Measurements from ENCODE around the gene ABTB1. TPM values are rescaled to one million over a fixed set of nuclear protein-coding genes. Genes with fewer than 3 reads are reported as not detected.
A peak's percentile ranks its signal among the peaks of the same experiment; 100 is the strongest.

The ABTB1 gene
- total and polyA plus RNA-seq, 2 donors (not counting 1 experiment from before 2014, with no cell fraction given), result 11.8 to 15.5 TPM

DNA sequence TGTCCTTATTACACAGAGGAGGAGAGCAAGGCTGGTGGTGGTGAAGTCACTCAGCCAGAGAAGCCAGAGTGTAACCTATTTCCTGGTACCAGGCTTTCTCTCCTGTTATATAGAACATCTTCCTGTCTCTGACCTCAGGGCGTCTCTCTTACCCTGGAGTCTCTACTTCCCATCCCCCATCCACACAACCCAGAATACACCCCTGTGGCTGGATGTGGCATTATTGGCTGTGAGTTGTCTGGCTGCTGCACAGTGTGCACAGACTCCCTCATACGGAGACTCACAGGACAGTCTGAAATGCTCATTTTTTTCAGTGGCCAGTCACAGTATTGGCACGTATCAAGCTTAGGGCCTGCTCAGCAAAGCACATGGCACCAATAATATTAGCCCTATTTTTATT is 35.2 kb upstream of the ABTB1 start:
- H2AFZ ChIP-seq (ENCODE audit: low read length), result no peak overlapping the region
- no peak for DNase-seq (ENCODE audit: low read depth in 2 of 2)

DNA sequence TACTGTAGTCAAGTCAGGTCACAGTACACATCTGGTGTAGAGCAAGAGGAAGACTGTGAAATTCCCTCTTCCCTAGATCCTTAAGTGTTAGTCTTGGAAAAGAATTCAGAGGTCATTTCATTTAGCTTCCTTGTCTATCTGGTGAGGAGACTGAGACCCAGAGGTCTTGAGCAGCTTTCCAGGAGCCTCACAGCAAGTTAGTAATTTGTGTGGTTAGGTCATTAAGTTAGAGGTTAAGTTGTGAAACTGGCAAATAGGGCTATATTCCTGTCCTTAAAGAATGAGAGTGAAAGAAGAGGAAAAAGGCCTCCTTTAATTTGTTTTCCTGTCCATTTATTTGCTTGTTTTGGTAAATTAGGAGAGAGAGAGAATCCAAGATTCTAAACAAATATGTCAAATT is 34.8 kb upstream of the ABTB1 start:
- H3K79me2 ChIP-seq (ENCODE audit: control insufficient read depth, insufficient read depth, low read length), result no peaks in the 10 kb centered on the region
- no peaks in the 10 kb centered on the region for H3K36me3 ChIP-seq (ENCODE audit: control insufficient read depth, insufficient read depth, low read length)
- H4K20me1 ChIP-seq (ENCODE audit: control insufficient read depth, extremely low read depth, insufficient read depth, low read length), result no peaks in the 10 kb centered on the region
- H3K4me1 ChIP-seq (ENCODE audit: control insufficient read depth, extremely low read depth, insufficient read depth, low read length), result no peaks in the 10 kb centered on the region
- no peak for TF ChIP-seq EZH2 (IDR thresholded peaks at IDR 0.05; ENCODE audit: low read length, missing control alignments)
- TF ChIP-seq, protein P1, sequence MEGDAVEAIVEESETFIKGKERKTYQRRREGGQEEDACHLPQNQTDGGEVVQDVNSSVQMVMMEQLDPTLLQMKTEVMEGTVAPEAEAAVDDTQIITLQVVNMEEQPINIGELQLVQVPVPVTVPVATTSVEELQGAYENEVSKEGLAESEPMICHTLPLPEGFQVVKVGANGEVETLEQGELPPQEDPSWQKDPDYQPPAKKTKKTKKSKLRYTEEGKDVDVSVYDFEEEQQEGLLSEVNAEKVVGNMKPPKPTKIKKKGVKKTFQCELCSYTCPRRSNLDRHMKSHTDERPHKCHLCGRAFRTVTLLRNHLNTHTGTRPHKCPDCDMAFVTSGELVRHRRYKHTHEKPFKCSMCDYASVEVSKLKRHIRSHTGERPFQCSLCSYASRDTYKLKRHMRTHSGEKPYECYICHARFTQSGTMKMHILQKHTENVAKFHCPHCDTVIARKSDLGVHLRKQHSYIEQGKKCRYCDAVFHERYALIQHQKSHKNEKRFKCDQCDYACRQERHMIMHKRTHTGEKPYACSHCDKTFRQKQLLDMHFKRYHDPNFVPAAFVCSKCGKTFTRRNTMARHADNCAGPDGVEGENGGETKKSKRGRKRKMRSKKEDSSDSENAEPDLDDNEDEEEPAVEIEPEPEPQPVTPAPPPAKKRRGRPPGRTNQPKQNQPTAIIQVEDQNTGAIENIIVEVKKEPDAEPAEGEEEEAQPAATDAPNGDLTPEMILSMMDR (conservative IDR thresholded peaks at IDR 0.05 in 1 of 2, IDR thresholded peaks at IDR 0.05 in 1 of 2; ENCODE audit: low read depth in 1 of 2, low read length in 2 of 2), result no peak
- H2AFZ ChIP-seq (ENCODE audit: low read length), result no peak overlapping the region
- H3K4me3 ChIP-seq (replicated peaks in 1 of 4; ENCODE audit: control extremely low read depth in 1 of 4, insufficient read depth in 1 of 4, low read depth in 3 of 4, low read length in 4 of 4), result no peak overlapping the region
- H3K9ac ChIP-seq (ENCODE audit: insufficient read depth, low read length), result no peak overlapping the region
- no peaks in the 10 kb centered on the region for H3K9me3 ChIP-seq (ENCODE audit: control insufficient read depth, insufficient read depth, low read depth, low read length)
- no peak overlapping the region for H3K4me2 ChIP-seq (ENCODE audit: extremely low read depth, insufficient read depth, low read length)
- H3K27ac ChIP-seq (ENCODE audit: insufficient read depth, low read length), result no peak overlapping the region
- H3K27me3 ChIP-seq (ENCODE audit: control insufficient read depth, insufficient read depth, low read length), result no peaks in the 10 kb centered on the region
- DNase-seq (ENCODE audit: low read depth in 2 of 2), result no peak

More for the DNA sequence above, 35.2 kb upstream of the ABTB1 start:
- Histone ChIP-seq H3K4me2 (ENCODE audit: extremely low read depth, insufficient read depth, low read length) (no peak overlapping the region), H3K27ac (ENCODE audit: insufficient read depth, low read length) (no peak overlapping the region), H3K9ac (ENCODE audit: insufficient read depth, low read length) (no peak overlapping the region), H3K9me3 (ENCODE audit: control insufficient read depth, insufficient read depth, low read depth, low read length) (no peaks in the 10 kb centered on the region), H3K79me2 (ENCODE audit: control insufficient read depth, insufficient read depth, low read length) (no peaks in the 10 kb centered on the region), H3K4me1 (ENCODE audit: control insufficient read depth, extremely low read depth, insufficient read depth, low read length) (no peaks in the 10 kb centered on the region), H3K27me3 (ENCODE audit: control insufficient read depth, insufficient read depth, low read length) (no peaks in the 10 kb centered on the region), H4K20me1 (ENCODE audit: control insufficient read depth, extremely low read depth, insufficient read depth, low read length) (no peaks in the 10 kb centered on the region), H3K4me3 (replicated peaks in 1 of 4; ENCODE audit: control extremely low read depth in 1 of 4, insufficient read depth in 1 of 4, low read depth in 3 of 4, low read length in 4 of 4) (no peak overlapping the region), H3K36me3 (ENCODE audit: control insufficient read depth, insufficient read depth, low read length) (no peaks in the 10 kb centered on the region)
- TF ChIP-seq EZH2 (IDR thresholded peaks at IDR 0.05; ENCODE audit: low read length, missing control alignments), result no peak
- TF ChIP-seq, protein P1 (conservative IDR thresholded peaks at IDR 0.05 in 1 of 2, IDR thresholded peaks at IDR 0.05 in 1 of 2; ENCODE audit: low read depth in 1 of 2, low read length in 2 of 2), result no peak

DNA sequence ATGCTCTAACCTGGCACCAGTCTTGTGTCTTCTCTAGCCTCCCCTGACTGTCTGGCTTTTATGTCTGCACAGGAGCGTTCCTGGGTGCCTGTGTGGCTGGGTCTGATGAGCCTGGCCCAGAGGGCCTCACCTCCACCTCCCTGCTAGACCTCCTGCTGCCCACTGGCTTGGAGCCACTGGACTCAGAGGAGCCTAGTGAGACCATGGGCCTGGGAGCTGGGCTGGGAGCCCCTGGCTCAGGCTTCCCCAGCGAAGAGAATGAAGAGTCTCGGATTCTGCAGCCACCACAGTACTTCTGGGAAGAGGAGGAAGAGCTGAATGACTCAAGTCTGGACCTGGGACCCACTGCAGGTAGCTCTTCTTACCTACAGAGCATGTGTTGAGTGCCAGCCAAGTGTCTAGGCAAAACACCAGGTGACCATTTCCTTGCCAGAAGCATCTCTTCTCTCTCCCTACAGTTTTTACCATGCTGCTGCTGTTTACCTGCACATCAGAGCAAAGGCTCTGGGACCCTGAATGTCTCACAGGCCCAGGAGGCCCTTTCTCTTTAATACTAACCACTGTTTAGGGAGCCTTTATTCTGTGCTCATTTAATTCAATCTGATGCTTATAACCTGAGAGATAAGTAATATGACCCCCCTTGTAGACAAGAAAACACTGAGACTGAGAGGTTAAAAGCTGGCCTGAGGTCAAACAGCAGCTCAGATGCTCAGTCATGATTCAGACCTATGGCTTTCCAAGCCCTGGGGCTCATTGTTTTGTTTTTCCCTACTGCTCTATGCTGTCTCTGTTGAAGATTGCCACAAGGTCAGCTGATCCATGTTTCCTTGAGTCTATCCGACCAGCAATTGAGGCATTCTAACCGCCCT is 33.3 kb upstream of the ABTB1 start:
- Histone ChIP-seq H3K27ac (ENCODE audit: insufficient read depth, low read length) (no peak overlapping the region), H3K4me3 (replicated peaks in 1 of 4; ENCODE audit: control extremely low read depth in 1 of 4, insufficient read depth in 1 of 4, low read depth in 3 of 4, low read length in 4 of 4) (no peak overlapping the region)
- DNase-seq (ENCODE audit: low read depth in 2 of 2), result peak in 1 of 2 donors; percentile 33

More for the DNA sequence above, 33.3 kb upstream of the ABTB1 start:
- no peaks in the 10 kb centered on the region for H3K9me3 ChIP-seq (ENCODE audit: control insufficient read depth, insufficient read depth, low read depth, low read length)
- no peaks in the 10 kb centered on the region for H4K20me1 ChIP-seq (ENCODE audit: control insufficient read depth, extremely low read depth, insufficient read depth, low read length)
- no peaks in the 10 kb centered on the region for H3K36me3 ChIP-seq (ENCODE audit: control insufficient read depth, insufficient read depth, low read length)
- TF ChIP-seq, protein P1 (conservative IDR thresholded peaks at IDR 0.05 in 1 of 2, IDR thresholded peaks at IDR 0.05 in 1 of 2; ENCODE audit: low read depth in 1 of 2, low read length in 2 of 2), result no peak
- TF ChIP-seq EZH2 (IDR thresholded peaks at IDR 0.05; ENCODE audit: low read length, missing control alignments), result no peak
- H3K4me2 ChIP-seq (ENCODE audit: extremely low read depth, insufficient read depth, low read length), result no peak overlapping the region
- peaks cover 1% of the 10 kb centered on the region for H3K27me3 ChIP-seq (ENCODE audit: control insufficient read depth, insufficient read depth, low read length)
- no peak overlapping the region for H3K9ac ChIP-seq (ENCODE audit: insufficient read depth, low read length)
- H2AFZ ChIP-seq (ENCODE audit: low read length), result no peak overlapping the region
- H3K4me1 ChIP-seq (ENCODE audit: control insufficient read depth, extremely low read depth, insufficient read depth, low read length), result no peaks in the 10 kb centered on the region
- no peaks in the 10 kb centered on the region for H3K79me2 ChIP-seq (ENCODE audit: control insufficient read depth, insufficient read depth, low read length)

Measured in fibroblast of lung (primary cell).